ENCODE measurements around the gene ZNF268.

The ZNF268 gene

GRCh38 chr12:133181238-133181959 is at the start of gene ZNF268:
Gene ZNF268, plus strand, starts transcription at chr12:133181495. Its CDS starts 503 bp downstream, at chr12:133181998.
- DNase-seq (ENCODE audit: low spot score): peak; percentile 85

GRCh38 chr12:133135747-133136146 is 45.5 kb upstream of the ZNF268 start:
- no peak for DNase-seq (ENCODE audit: low spot score)

- DNase-seq (ENCODE audit: low spot score): no peak
These were observed 35.3 kb upstream of the ZNF268 start for GRCh38 chr12:133145981-133146380.

GRCh38 chr12:133156125-133156690 is 25.1 kb upstream of the ZNF268 start:
- DNase-seq (ENCODE audit: low spot score): no peak

GRCh38 chr12:133165776-133166175 is 15.5 kb upstream of the ZNF268 start:
- DNase-seq (ENCODE audit: low spot score): no peak

- no peak for DNase-seq (ENCODE audit: low spot score)
These were observed 8.8 kb upstream of the ZNF268 start for GRCh38 chr12:133172491-133172890.

- no peak for DNase-seq (ENCODE audit: low spot score)
These were observed 6.4 kb upstream of the ZNF268 start for GRCh38 chr12:133174901-133175300.

- no peak for DNase-seq (ENCODE audit: low spot score)
These were observed 626 bp upstream of the ZNF268 start for GRCh38 chr12:133180669-133181068.

GRCh38 chr12:133190176-133190575 is 8.9 kb downstream of the ZNF268 start:
- DNase-seq (ENCODE audit: low spot score): no peak

GRCh38 chr12:133192847-133193246 is 11.6 kb downstream of the ZNF268 start:
- no peak for DNase-seq (ENCODE audit: low spot score)

- DNase-seq (ENCODE audit: low spot score): no peak
These were observed 20.6 kb downstream of the ZNF268 start for GRCh38 chr12:133201888-133202287.

GRCh38 chr12:133202493-133203343 is 21.4 kb downstream of the ZNF268 start:
- no peak for DNase-seq (ENCODE audit: low spot score)

GRCh38 chr12:133203344-133204263 is 22.3 kb downstream of the ZNF268 start:
- no peak for DNase-seq (ENCODE audit: low spot score)

- no peak for DNase-seq (ENCODE audit: low spot score)
These were observed 22.9 kb downstream of the ZNF268 start for GRCh38 chr12:133204264-133204603.

- DNase-seq (ENCODE audit: low spot score): no peak
These were observed 25.1 kb downstream of the ZNF268 start for GRCh38 chr12:133206390-133206789.

GRCh38 chr12:133215724-133216123 is 34.4 kb downstream of the ZNF268 start:
- DNase-seq (ENCODE audit: low spot score): no peak

- no peak for DNase-seq (ENCODE audit: low spot score)
These were observed 35.9 kb downstream of the ZNF268 start for GRCh38 chr12:133217219-133217618.

GRCh38 chr12:133220521-133220920 is 39.2 kb downstream of the ZNF268 start:
- no peak for DNase-seq (ENCODE audit: low spot score)

GRCh38 chr12:133221241-133221640 is 39.9 kb downstream of the ZNF268 start:
- no peak for DNase-seq (ENCODE audit: low spot score)

GRCh38 chr12:133222211-133222610 is 40.9 kb downstream of the ZNF268 start:
- no peak for DNase-seq (ENCODE audit: low spot score)

- DNase-seq (ENCODE audit: low spot score): no peak
These were observed 44.2 kb downstream of the ZNF268 start for GRCh38 chr12:133225527-133225926.

- no peak for DNase-seq (ENCODE audit: low spot score)
These were observed 45.4 kb downstream of the ZNF268 start for GRCh38 chr12:133226690-133227089.
